Measurements from ENCODE around the gene MAPK10. TPM values are rescaled to one million over a fixed set of nuclear protein-coding genes. Genes with fewer than 3 reads are reported as not detected.

Gene MAPK10
- total and polyA plus RNA-seq, 2 of the 8 experiments (the other 6 are each of a cell fraction or from before 2014, with no cell fraction given), result 2.5 to 3.1 TPM

DNA sequence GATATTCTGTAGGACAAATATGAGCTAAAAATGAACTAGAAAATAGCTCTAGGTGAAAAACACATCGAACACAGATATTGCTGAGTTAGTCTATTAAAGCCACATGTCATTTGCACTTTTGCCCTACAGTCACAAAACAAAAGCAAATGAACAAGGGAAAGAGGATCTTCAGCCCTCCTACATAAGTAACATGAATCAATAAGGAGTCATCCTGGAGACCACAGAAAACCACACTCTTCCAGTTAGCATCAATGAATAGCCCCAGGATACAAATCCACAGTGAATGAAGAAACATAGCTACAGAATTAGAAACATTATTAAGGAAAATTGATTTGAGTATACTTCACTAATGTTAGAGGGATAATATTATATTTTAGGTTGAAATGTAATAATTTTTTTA, 311.4 kb downstream of the MAPK10 start:
- Histone ChIP-seq H4K5ac (ENCODE audit: insufficient read length, low read depth, low read length) (no peak overlapping the region), H2AFZ (ENCODE audit: low read length) (no peak overlapping the region), H2BK15ac (ENCODE audit: low read length) (no peak overlapping the region), H3K14ac (ENCODE audit: insufficient read length) (no peak overlapping the region), H4K8ac (ENCODE audit: extremely low read depth, insufficient read depth, low read length) (no peak overlapping the region), H2BK20ac (ENCODE audit: low read length) (no peak overlapping the region), H3K79me2 (ENCODE audit: control insufficient read depth in 1 of 2, insufficient read depth in 2 of 2, low read length in 2 of 2) (no peaks in the 10 kb centered on the region), H3K4me1 (replicated peaks in 1 of 4; ENCODE audit: control insufficient read depth in 3 of 4, insufficient read depth in 4 of 4, low read length in 3 of 4) (no peaks in the 10 kb centered on the region), H4K91ac (replicated peaks; ENCODE audit: insufficient read length, low read length) (no peak overlapping the region), H3K4me3 (ENCODE audit: extremely low read depth in 1 of 4, insufficient read depth in 2 of 4, low read depth in 3 of 4, low read length in 4 of 4) (no peak overlapping the region), H3K36me3 (ENCODE audit: control insufficient read depth in 2 of 4, insufficient read depth in 4 of 4, low read length in 3 of 4) (no peaks in the 10 kb centered on the region), H3K4ac (replicated peaks; ENCODE audit: insufficient read length, low read depth, low read length) (no peak overlapping the region), H3K4me2 (ENCODE audit: insufficient read depth in 1 of 2, low read depth in 2 of 2, low read length in 2 of 2) (no peak overlapping the region), H2BK12ac (ENCODE audit: low read depth, low read length) (no peak overlapping the region), H3K56ac (replicated peaks; ENCODE audit: insufficient read length, low read depth, low read length) (no peak overlapping the region), H3K23me2 (ENCODE audit: low read depth, low read length) (no peaks in the 10 kb centered on the region), H3K79me1 (ENCODE audit: low read depth, low read length) (no peaks in the 10 kb centered on the region), H3K9me3 (ENCODE audit: insufficient read depth in 2 of 2, low read depth in 1 of 2, low read length in 1 of 2) (no peaks in the 10 kb centered on the region), H3K27me3 (replicated peaks in 1 of 4; ENCODE audit: control insufficient read depth in 3 of 4, extremely low read depth in 1 of 4, insufficient read depth in 3 of 4, low read length in 3 of 4) (no peaks in the 10 kb centered on the region), H2AK5ac (ENCODE audit: low read depth, low read length) (no peak overlapping the region), H2BK120ac (replicated peaks; ENCODE audit: low read depth, low read length) (no peak overlapping the region), H3K27ac (ENCODE audit: low read depth, low read length) (no peak overlapping the region), H3K18ac (ENCODE audit: extremely low read depth, low read length) (no peak overlapping the region), H2BK5ac (ENCODE audit: low read depth, low read length) (no peak overlapping the region), H3K23ac (ENCODE audit: insufficient read length) (no peak overlapping the region), H4K20me1 (replicated peaks in 1 of 2; ENCODE audit: control insufficient read depth in 1 of 2, insufficient read depth in 2 of 2, low read length in 2 of 2) (no peaks in the 10 kb centered on the region), H3K9ac (replicated peaks in 1 of 4; ENCODE audit: extremely low read depth in 1 of 4, low read depth in 3 of 4, low read length in 3 of 4) (no peak overlapping the region)
- DNase-seq (ENCODE audit: low read depth in 1 of 2, low spot score in 2 of 2) (no peak), FAIRE-seq (no peak)
- ChIA-PET CTCF (ENCODE audit: partially characterized antibody) (interaction anchor here (1.1 kb wide), 1 partner anchor 251 kb away, joined by 3 read pairs; no protein-coding TSS in a partner anchor), POLR2A (ENCODE audit: partially characterized antibody) (no interaction called here)
- WGBS, 2 experiments (ENCODE audit: extremely low coverage in 1 of 2, insufficient coverage in 1 of 2, insufficient read length in 1 of 2, insufficient replicate concordance in 2 of 2, low coverage in 1 of 2, low lambda C conversion rate in 2 of 2, missing lambda C conversion rate in 1 of 2), result 86% methylated on average over 1 of the region's 1 CpG; no CpG with 5 or more reads in 1 of the 2 experiments
- TF ChIP-seq SP2 (IDR thresholded peaks at IDR 0.05; ENCODE audit: low read length) (no peak), KDM5A (IDR thresholded peaks at IDR 0.05; ENCODE audit: low read length) (no peak), EGR1 (IDR thresholded peaks at IDR 0.05; ENCODE audit: borderline replicate concordance, low read depth, low read length) (no peak), BACH1 (IDR thresholded peaks at IDR 0.05; ENCODE audit: low read length) (no peak), SIN3A (conservative IDR thresholded peaks at IDR 0.05 in 1 of 2, IDR thresholded peaks at IDR 0.05 in 1 of 2; ENCODE audit: low read depth in 1 of 2, low read length in 2 of 2) (no peak)
- TF ChIP-seq, protein P1, sequence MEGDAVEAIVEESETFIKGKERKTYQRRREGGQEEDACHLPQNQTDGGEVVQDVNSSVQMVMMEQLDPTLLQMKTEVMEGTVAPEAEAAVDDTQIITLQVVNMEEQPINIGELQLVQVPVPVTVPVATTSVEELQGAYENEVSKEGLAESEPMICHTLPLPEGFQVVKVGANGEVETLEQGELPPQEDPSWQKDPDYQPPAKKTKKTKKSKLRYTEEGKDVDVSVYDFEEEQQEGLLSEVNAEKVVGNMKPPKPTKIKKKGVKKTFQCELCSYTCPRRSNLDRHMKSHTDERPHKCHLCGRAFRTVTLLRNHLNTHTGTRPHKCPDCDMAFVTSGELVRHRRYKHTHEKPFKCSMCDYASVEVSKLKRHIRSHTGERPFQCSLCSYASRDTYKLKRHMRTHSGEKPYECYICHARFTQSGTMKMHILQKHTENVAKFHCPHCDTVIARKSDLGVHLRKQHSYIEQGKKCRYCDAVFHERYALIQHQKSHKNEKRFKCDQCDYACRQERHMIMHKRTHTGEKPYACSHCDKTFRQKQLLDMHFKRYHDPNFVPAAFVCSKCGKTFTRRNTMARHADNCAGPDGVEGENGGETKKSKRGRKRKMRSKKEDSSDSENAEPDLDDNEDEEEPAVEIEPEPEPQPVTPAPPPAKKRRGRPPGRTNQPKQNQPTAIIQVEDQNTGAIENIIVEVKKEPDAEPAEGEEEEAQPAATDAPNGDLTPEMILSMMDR (IDR thresholded peaks at IDR 0.05; ENCODE audit: control extremely low read depth in 1 of 3, insufficient read depth in 1 of 3, low read depth in 1 of 3, low read length in 3 of 3), result no peak
